Retinal pigment epithelial cell (primary cell): ENCODE results near the gene ATF4.
A peak's percentile ranks its signal among the peaks of the same experiment; 100 is the strongest.

ENCODE experiments used
- DNase-seq: peaks from one replicate; pipeline ENCODE4 v3.0.0-alpha.2; 2010; ENCODE audit warnings: low read depth
- H3K4me3 ChIP-seq: 2 replicates; pipeline ENCODE4 v1.5.1; 2011; ENCODE audit warnings: mild to moderate bottlenecking, low read length, control low read depth, moderate library complexity
- TF ChIP-seq, protein P1 (sequence below): conservative IDR thresholded peaks from 2 replicates; pipeline ENCODE4 v1.5.1; 2011; ENCODE audit warnings: low read depth, low read length, control low read depth, inconsistent platforms

Gene ATF4

GRCh38 chr22:39524753-39525657, 4.6 kb downstream of the ATF4 start:
- TF ChIP-seq, protein P1, sequence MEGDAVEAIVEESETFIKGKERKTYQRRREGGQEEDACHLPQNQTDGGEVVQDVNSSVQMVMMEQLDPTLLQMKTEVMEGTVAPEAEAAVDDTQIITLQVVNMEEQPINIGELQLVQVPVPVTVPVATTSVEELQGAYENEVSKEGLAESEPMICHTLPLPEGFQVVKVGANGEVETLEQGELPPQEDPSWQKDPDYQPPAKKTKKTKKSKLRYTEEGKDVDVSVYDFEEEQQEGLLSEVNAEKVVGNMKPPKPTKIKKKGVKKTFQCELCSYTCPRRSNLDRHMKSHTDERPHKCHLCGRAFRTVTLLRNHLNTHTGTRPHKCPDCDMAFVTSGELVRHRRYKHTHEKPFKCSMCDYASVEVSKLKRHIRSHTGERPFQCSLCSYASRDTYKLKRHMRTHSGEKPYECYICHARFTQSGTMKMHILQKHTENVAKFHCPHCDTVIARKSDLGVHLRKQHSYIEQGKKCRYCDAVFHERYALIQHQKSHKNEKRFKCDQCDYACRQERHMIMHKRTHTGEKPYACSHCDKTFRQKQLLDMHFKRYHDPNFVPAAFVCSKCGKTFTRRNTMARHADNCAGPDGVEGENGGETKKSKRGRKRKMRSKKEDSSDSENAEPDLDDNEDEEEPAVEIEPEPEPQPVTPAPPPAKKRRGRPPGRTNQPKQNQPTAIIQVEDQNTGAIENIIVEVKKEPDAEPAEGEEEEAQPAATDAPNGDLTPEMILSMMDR, result no peak
- no peak overlapping the region for H3K4me3 ChIP-seq
- DNase-seq, result no peak

DNA sequence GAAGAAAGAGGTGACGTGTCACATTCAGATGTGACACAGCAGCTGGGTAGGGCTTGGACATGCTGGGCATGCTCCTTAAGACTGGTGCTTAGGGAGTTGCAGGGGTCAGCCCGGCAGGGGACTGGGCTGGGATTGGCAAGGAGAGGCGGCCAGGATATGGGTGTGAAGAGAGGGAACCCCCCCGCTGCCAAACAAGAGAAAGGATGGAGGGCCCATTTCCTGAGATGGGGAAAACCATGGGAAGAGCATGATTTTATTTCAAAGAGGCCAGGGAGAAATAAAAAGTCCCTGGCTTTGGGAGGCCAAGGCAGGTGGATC, 5.3 kb downstream of the ATF4 start:
- H3K4me3 ChIP-seq, result no peak overlapping the region
- TF ChIP-seq, protein P1, result no peak
- no peak for DNase-seq

DNA sequence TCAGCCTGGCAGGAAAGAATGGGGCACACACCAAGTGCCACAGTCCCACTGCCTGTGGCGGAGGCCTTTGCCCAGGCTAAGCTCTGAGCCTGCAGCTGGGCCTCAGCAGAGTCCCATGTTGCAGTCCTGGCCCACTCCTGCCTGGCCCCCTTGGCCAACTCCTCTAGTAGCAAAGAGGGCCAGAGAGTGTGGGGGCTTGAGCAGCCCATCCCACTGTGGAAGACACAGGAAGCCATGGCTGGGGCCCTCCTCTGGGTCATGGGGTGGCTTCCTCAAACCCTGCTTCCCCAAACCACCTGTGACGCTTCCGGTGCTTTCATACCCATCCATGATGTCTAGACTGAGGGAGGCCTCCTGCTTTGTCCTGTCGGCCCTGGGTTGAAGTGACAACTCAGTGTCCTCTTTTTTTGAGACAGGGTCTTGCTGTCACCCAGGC, 6.4 kb downstream of the ATF4 start:
- no peak for DNase-seq
- H3K4me3 ChIP-seq, result no peak overlapping the region
- TF ChIP-seq, protein P1, result no peak

DNA sequence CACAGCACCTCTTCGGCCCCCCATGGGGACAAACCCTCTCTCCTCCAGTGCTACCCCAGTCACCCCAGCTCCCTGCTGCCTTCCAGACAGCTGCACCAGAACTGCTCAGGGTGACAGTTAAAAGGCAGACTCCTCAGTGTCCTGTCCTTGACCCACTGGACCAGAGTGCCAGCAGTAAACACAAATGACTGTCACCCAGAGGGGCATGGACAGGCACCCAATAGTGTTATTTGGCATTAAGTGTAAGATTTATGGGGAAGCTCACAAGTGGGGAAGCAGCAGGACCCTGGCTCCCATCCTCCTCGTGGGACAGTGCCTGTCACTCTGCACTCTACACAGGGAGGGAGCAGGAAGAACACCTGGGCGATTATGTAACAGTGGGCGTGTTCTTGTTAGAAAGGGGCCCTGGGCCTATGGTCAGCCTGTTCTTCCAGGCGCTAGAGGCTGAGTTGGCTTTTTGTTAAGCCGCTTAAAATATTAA, 7.2 kb downstream of the ATF4 start:
- no peak overlapping the region for H3K4me3 ChIP-seq
- TF ChIP-seq, protein P1, result no peak
- peak; percentile 74 for DNase-seq

DNA sequence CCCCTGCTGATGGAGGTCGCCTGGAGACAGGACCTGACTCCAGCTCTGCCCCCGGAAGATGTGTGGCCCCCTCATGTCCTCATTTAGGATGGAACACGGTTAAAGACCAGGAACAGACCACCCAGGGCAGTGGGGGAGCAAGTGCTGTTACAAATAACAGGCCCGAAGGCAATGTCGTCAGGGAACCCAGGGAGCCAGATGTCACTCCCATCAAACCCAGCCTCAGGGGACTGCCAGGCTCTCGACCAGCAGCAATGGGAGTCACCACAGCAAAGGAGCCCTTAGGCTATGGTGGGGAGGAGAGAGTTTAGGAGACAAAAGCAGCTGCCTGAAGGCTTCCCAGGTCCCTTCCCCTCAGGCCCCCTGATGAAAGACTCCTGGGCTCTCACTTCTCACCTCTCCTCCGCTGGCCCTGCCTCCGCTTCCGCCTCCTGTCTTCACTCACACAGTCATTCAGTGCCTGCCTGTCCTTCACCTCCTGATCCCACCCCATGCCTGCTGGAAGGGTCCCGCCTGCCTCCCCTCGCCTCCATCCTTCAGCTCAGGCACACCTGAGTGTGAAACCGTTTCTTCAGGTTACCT, 7.8 kb downstream of the ATF4 start:
- TF ChIP-seq, protein P1, result no peak
- DNase-seq, result no peak
- no peak overlapping the region for H3K4me3 ChIP-seq

- peak overlapping the region; percentile 11 for H3K4me3 ChIP-seq
- TF ChIP-seq, protein P1, result peak; percentile 99
- DNase-seq, result peak; percentile 70
Observed at GRCh38 chr22:39528681-39529486, 8.5 kb downstream of the ATF4 start.
